HEK293T (cell line): ENCODE measurements around the gene GAS2L1.

Experiments used
- BHLHE40 ChIP-seq: fragments of 450-650 bp; IDR thresholded peaks from 2 replicates; pipeline ENCODE4 v1.6.1; 2016; ENCODE audit warnings: mild to moderate bottlenecking, moderate library complexity, borderline replicate concordance
- ELF4 ChIP-seq: fragments of 450-650 bp; IDR thresholded peaks from 2 replicates; pipeline ENCODE4 v1.6.1; 2017; ENCODE audit warnings: antibody characterized with exemption
- NFRKB ChIP-seq: fragments of 450-650 bp; IDR thresholded peaks from 2 replicates; pipeline ENCODE4 v1.6.1; 2016; ENCODE audit warnings: mild to moderate bottlenecking, moderate library complexity
- TARDBP ChIP-seq: fragments of 450-650 bp; IDR thresholded peaks from 2 replicates; pipeline ENCODE4 v1.6.1; 2016

- TF ChIP-seq TARDBP, result no peak
- TF ChIP-seq NFRKB, result no peak
- no peak for TF ChIP-seq ELF4
- no peak for TF ChIP-seq BHLHE40
Measured at GRCh38 chr22:29299136-29299900, 7.1 kb upstream of the GAS2L1 start.
